H4 (cell line): ENCODE data around the gene CYSTM1. TPM values are rescaled to one million over a fixed set of nuclear protein-coding genes. Genes with fewer than 3 reads are reported as not detected.

Experiments used
- total RNA-seq: library from RNA; depleted of rRNA; stranded (reverse); fragments of >200 nt; shearing (Covaris generic); gene quantifications from 2 replicates; pipeline ENCODE4 v1.2.3, GENCODE V29; 2014; rRNA removed

CYSTM1 gene
- total RNA-seq, 1 experiment from 2014 or later = 15.4 TPM

Other genes starting within 250 kb of the CYSTM1 start
- 0.14 and 0.25 TPM in 2 replicates for gene NRG2, start 131.9 kb upstream of the CYSTM1 start, total RNA-seq
- 4.0 and 5.6 TPM in 2 replicates for gene PURA, start 61.1 kb upstream of the CYSTM1 start, total RNA-seq
- gene IGIP, start 49.3 kb upstream of the CYSTM1 start, total RNA-seq = 1.9 and 2.1 TPM in 2 replicates
- gene PFDN1, start 127.9 kb downstream of the CYSTM1 start, total RNA-seq = 58.8 and 77.4 TPM in 2 replicates
- gene HBEGF, start 171.4 kb downstream of the CYSTM1 start, total RNA-seq = 1.3 and 1.9 TPM in 2 replicates
- gene SLC4A9, start 185.0 kb downstream of the CYSTM1 start, total RNA-seq = not detected in 2 replicates
- 29.7 and 35.5 TPM in 2 replicates for gene ANKHD1, start 226.6 kb downstream of the CYSTM1 start, total RNA-seq